Prostate gland (tissue), 2 donors: ENCODE results near the gene PTPN7.
"Not testable (repeated sequence)": the region's sequence is repeated elsewhere in the genome, so short reads cannot be mapped to it uniquely, and the experiment has no call there.

ENCODE experiments used
- CTCF ChIP-seq, 4 experiments: fragments of 200-600 bp in 2 of 4; fragments of 450-650 bp in 2 of 4; sonication (generic) in 2 of 4; IDR thresholded peaks; 1 replicate in 3 of 4; 2 replicates in 1 of 4; pipeline ENCODE4 v1.5.1; 2016 to 2019; ENCODE audit warnings: antibody characterized with exemption in 4 of 4, mild to moderate bottlenecking in 2 of 4, moderate library complexity in 2 of 4
- POLR2A ChIP-seq: fragments of 450-650 bp; IDR thresholded peaks from one replicate; pipeline ENCODE4 v1.6.1; 2016; ENCODE audit warnings: antibody characterized with exemption, mild to moderate bottlenecking

- not testable (repeated sequence) for TF ChIP-seq CTCF (IDR thresholded peaks at IDR 0.05); POLR2A
These were observed 6.7 kb upstream of the PTPN7 start for GRCh38 chr1:202167054-202167453.
